T-helper 1 cell treated with Interleukin-12 subunit alpha and Interleukin-12 subunit beta and Interleukin-4 antibody, amounts not matched to agents 30 μg/mL and 1 μg/mL, for 36 hours (primary cell): ENCODE results near the gene CLBA1.

ENCODE experiments used
- H3K27ac Mint-ChIP-seq: one replicate; pipeline ENCODE4 v1.8.0; 2021; ENCODE audit warnings: mild to moderate bottlenecking, mixed read lengths
- H3K27me3 Mint-ChIP-seq: one replicate; pipeline ENCODE4 v1.8.0; 2021; ENCODE audit warnings: low read depth, mixed read lengths
- H3K36me3 Mint-ChIP-seq: one replicate; pipeline ENCODE4 v1.8.0; 2021; ENCODE audit warnings: low read depth, mixed read lengths
- H3K4me1 Mint-ChIP-seq: one replicate; pipeline ENCODE4 v1.8.0; 2021; ENCODE audit warnings: low read depth, mixed read lengths
- H3K4me3 Mint-ChIP-seq: one replicate; pipeline ENCODE4 v1.8.0; 2021; ENCODE audit warnings: mild to moderate bottlenecking, moderate library complexity, mixed read lengths
- H3K9me3 Mint-ChIP-seq: one replicate; pipeline ENCODE4 v1.8.0; 2021; ENCODE audit warnings: mixed read lengths

Gene CLBA1

GRCh38 chr14:105012171-105012985 is 26.8 kb downstream of the CLBA1 start:
- H3K4me3 Mint-ChIP-seq, result no peak overlapping the region
- no peaks in the 10 kb centered on the region for H3K9me3 Mint-ChIP-seq
- peaks cover 17% of the 10 kb centered on the region for H3K36me3 Mint-ChIP-seq
- no peaks in the 10 kb centered on the region for H3K27me3 Mint-ChIP-seq
- H3K27ac Mint-ChIP-seq, result no peak overlapping the region
- H3K4me1 Mint-ChIP-seq, result peaks cover 35% of the 10 kb centered on the region

GRCh38 chr14:105013150-105013785 is 27.7 kb downstream of the CLBA1 start:
- Mint-ChIP-seq H3K27ac (no peak overlapping the region), H3K4me1 (peaks cover 40% of the 10 kb centered on the region), H3K27me3 (no peaks in the 10 kb centered on the region), H3K9me3 (no peaks in the 10 kb centered on the region), H3K4me3 (no peak overlapping the region), H3K36me3 (peaks cover 18% of the 10 kb centered on the region)

DNA sequence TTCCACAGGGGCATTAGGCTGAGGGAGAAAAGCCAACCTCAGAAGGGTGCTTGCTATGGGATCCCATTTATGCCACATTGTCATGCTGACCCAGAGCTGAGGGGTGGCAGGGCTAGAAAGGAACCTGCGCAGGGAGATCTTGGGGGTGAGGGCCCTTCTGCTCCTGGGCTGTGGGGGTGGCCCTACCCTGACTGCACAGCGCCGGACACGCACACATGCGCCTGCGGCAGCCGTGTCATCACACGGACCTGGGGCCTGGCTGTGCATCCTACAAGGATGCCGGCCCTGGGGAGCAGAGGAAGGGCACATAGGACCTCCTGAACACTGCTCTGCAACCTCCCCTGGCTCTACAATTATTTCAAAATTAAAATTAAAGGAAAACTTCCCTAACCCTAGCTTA is 28.4 kb downstream of the CLBA1 start:
- Mint-ChIP-seq H3K4me1 (peaks cover 44% of the 10 kb centered on the region), H3K27me3 (no peaks in the 10 kb centered on the region), H3K9me3 (no peaks in the 10 kb centered on the region), H3K36me3 (peaks cover 19% of the 10 kb centered on the region), H3K27ac (peak overlapping the region; percentile 81), H3K4me3 (no peak overlapping the region)

DNA sequence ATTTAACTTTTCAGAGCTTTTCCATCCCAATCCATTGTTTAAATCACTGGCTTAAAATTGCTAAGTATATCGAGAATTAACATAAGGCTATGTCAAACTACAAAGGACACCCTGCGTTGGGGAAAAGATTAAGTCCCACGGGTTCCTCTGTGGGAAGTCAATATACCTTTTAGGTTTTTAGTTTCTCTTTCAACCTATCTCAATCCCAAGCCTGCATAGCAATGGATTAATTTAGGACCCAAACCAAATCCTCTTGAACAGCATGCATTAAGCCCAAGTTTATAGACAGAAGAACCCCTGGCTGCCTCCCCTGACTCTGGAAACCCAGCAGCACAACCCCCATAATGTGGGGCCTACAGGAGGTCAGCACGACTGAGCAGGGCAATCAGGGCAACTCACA is 29.0 kb downstream of the CLBA1 start:
- H3K9me3 Mint-ChIP-seq, result no peaks in the 10 kb centered on the region
- H3K36me3 Mint-ChIP-seq, result peaks cover 25% of the 10 kb centered on the region
- peak overlapping the region; percentile 81 for H3K27ac Mint-ChIP-seq
- H3K4me1 Mint-ChIP-seq, result peaks cover 48% of the 10 kb centered on the region
- no peak overlapping the region for H3K4me3 Mint-ChIP-seq
- no peaks in the 10 kb centered on the region for H3K27me3 Mint-ChIP-seq

GRCh38 chr14:105015242-105015641 is 29.7 kb downstream of the CLBA1 start:
- Mint-ChIP-seq H3K4me1 (peaks cover 51% of the 10 kb centered on the region), H3K9me3 (no peaks in the 10 kb centered on the region), H3K27me3 (no peaks in the 10 kb centered on the region), H3K36me3 (peaks cover 27% of the 10 kb centered on the region), H3K27ac (peak overlapping the region; percentile 14), H3K4me3 (no peak overlapping the region)

GRCh38 chr14:105015905-105016304 is 30.3 kb downstream of the CLBA1 start:
- peaks cover 51% of the 10 kb centered on the region for H3K4me1 Mint-ChIP-seq
- H3K4me3 Mint-ChIP-seq, result no peak overlapping the region
- H3K27ac Mint-ChIP-seq, result peak overlapping the region; percentile 46
- H3K27me3 Mint-ChIP-seq, result no peaks in the 10 kb centered on the region
- no peaks in the 10 kb centered on the region for H3K9me3 Mint-ChIP-seq
- H3K36me3 Mint-ChIP-seq, result peaks cover 27% of the 10 kb centered on the region

- H3K9me3 Mint-ChIP-seq, result no peaks in the 10 kb centered on the region
- H3K4me1 Mint-ChIP-seq, result peaks cover 56% of the 10 kb centered on the region
- no peaks in the 10 kb centered on the region for H3K27me3 Mint-ChIP-seq
- H3K36me3 Mint-ChIP-seq, result peaks cover 26% of the 10 kb centered on the region
- peak overlapping the region; percentile 59 for H3K27ac Mint-ChIP-seq
- peak overlapping the region; percentile 92 for H3K4me3 Mint-ChIP-seq
Observed at GRCh38 chr14:105018414-105018813, 32.8 kb downstream of the CLBA1 start.

DNA sequence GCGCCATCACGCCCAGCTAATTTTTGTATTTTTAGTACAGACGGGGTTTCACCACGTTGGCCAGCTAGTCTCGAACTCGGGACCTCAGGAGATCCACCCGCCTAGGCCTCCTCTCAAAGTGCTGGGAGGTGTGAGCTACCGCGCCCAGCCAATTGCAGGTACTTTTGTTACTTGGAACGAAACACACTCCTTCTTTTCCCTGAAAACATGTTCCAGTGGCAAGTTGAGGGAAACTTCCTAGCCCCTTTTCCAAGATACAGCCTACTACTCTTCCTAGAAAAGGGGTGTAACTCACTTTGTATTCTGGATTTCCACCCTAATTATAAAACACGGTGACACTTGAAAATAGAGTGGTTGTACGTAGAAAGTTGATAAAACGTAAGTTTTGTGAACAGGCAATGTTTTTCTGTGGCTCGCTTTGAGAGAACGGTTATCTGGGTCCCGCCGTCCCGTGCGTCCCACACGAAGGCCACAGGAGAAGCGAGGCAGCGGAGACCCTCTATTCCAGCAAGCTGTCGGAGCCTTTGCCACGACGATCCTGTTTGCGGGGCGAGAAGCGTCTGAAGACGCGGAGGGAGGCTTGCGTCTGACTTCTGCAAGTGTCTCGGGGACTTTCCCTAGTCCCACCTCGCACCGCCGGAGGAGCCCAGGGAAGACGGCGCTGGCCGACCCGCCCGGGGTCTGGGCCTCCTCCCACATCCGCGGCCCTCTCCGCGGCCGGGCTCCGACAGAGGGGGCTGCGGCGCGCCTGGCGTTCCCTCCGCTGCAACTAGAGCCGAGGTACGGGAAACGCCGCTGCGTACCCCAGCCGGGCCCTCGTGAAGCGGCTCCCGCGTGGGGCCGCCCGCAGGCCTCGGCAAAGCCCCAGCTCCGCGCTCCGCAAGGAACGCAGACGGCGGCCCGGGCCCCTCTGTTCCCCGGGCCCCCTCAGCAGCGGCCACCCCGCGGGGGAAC is 34.5 kb downstream of the CLBA1 start:
- Mint-ChIP-seq H3K27ac (peak overlapping the region; percentile 89), H3K36me3 (peaks cover 23% of the 10 kb centered on the region), H3K4me1 (peaks cover 48% of the 10 kb centered on the region), H3K9me3 (no peaks in the 10 kb centered on the region), H3K4me3 (peak overlapping the region; percentile 92), H3K27me3 (no peaks in the 10 kb centered on the region)

DNA sequence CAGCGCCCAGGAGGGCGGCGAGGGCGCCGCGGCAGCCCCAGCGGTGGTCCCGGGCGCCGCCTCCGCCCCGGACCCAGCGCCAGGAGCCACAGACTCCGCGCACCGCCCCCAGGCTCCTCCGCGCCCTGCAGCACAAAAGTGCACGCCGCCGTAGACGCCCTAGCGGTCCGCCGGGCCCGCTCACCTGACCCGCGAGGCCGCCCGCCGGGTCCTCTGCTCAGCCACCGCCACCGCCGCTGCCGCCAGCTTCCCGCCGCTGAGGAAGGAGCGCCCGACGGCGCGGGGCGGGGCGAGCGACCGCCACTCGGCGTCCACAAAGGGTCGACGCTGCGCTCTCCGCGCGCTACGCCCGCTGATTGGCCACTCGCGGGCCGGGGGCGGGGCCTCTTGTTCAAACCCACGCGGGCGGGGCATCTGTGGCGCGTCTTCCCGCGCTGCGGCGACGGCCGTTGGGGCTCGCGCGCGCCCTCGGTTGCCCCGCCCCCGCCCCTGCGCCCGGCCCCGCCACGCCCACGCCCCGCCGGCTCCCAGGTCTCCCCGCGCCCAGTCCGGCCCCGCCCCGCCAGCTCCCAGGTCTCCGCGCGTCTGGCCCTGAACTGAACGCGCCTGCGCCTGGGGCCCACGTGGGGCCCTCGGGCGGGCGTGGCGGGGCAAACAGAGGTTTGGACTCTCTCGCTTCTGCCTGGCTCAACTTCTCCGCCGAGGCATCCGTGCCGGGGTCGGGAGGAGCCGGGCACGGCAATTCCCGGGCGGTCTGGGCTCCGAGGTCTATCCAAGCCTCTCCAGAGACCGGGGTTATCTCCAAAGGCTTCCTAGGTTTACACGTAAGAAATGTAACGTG is 35.4 kb downstream of the CLBA1 start, which contains the start of gene CDCA4:
CDCA4 (minus strand) TSS at position 269 of the 841 bp plus-strand sequence. CDS start 9,154 bp downstream, outside the sequence.
- H3K4me1 Mint-ChIP-seq, result peaks cover 45% of the 10 kb centered on the region
- H3K4me3 Mint-ChIP-seq, result peak within 1 kb of the TSS; percentile 92
- peaks cover 22% of the 10 kb centered on the region for H3K36me3 Mint-ChIP-seq
- H3K27me3 Mint-ChIP-seq, result no peaks in the 10 kb centered on the region
- H3K9me3 Mint-ChIP-seq, result no peaks in the 10 kb centered on the region
- peak within 1 kb of the TSS; percentile 89 for H3K27ac Mint-ChIP-seq

DNA sequence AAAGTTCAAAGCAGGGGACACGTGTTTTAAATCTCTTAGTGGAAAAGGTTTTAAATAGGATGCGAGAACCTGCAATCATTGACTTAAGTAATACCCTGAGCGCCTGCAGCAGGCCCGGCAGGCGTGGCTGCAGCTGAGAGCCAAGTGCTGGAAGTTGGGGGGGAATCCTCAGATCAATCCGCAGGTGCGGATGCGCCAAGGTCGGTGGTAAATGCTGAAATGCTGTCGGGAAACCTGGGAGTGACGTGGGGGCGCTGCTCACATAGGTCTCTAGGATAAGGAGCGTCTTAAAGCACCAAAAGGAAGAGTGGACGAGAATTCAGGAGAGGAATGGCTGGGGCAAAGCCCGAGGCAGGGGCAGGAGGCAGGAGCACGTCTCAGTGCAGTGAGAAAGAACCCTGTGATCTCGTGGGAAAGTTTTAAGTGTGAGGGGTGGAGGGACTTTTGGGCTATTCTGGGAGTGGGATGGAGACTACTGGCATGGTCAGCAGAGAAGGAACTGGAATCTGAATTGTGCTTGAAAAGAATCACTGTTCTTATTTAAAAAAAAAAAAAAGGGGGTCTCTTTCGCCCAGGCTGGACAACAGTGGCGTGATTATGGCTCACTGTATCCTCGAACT is 36.2 kb downstream of the CLBA1 start:
- Mint-ChIP-seq H3K4me1 (peaks cover 42% of the 10 kb centered on the region), H3K36me3 (peaks cover 17% of the 10 kb centered on the region), H3K4me3 (peak overlapping the region; percentile 85), H3K9me3 (peaks cover under 1% of the 10 kb centered on the region), H3K27ac (peak overlapping the region; percentile 61), H3K27me3 (no peaks in the 10 kb centered on the region)

DNA sequence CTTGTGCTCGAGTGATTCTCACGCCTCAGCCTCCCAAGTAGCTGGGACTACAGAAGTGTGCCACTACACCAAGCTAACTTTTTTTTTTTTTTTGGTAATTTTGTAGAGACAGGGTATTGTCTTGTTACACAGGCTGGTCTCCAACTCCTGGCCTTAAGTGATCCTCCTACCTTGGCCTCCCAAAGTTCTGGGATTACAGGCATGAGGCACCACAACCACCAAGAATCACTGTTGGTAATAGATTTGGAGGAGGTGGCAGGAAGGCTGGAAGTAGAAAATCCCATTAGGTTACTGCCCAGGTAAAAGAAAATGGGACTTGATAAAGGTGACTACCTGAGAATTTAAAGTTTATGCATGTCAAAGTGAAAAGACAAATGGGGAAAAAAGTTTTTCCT is 36.7 kb downstream of the CLBA1 start:
- Mint-ChIP-seq H3K36me3 (peaks cover 17% of the 10 kb centered on the region), H3K4me3 (peak overlapping the region; percentile 85), H3K4me1 (peaks cover 40% of the 10 kb centered on the region), H3K9me3 (peaks cover 3% of the 10 kb centered on the region), H3K27ac (peak overlapping the region; percentile 61), H3K27me3 (no peaks in the 10 kb centered on the region)

DNA sequence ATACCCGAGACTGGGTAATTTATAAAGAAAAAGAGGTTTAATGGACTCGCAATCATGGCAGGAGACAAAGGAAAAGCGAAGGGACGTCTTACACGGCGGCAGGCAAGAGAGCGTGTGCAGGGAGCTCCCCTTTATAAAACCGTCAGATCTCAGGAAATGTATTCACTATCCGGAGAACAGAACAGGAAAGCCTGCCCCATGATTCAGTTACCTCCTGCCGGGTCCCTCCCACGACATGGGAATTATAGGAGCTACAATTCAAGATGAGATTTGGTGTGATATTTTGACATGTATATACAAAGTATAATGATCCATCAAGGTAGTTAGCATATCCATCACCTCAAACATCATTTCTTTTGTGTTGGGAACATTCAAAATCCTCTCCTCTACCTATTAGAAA is 37.6 kb downstream of the CLBA1 start:
- H3K27ac Mint-ChIP-seq, result no peak overlapping the region
- H3K4me1 Mint-ChIP-seq, result peaks cover 36% of the 10 kb centered on the region
- H3K4me3 Mint-ChIP-seq, result no peak overlapping the region
- peaks cover 3% of the 10 kb centered on the region for H3K9me3 Mint-ChIP-seq
- H3K36me3 Mint-ChIP-seq, result peaks cover 15% of the 10 kb centered on the region
- H3K27me3 Mint-ChIP-seq, result no peaks in the 10 kb centered on the region

- H3K27ac Mint-ChIP-seq, result no peak overlapping the region
- H3K36me3 Mint-ChIP-seq, result peaks cover 14% of the 10 kb centered on the region
- H3K9me3 Mint-ChIP-seq, result peaks cover 3% of the 10 kb centered on the region
- no peaks in the 10 kb centered on the region for H3K27me3 Mint-ChIP-seq
- H3K4me1 Mint-ChIP-seq, result peaks cover 32% of the 10 kb centered on the region
- no peak overlapping the region for H3K4me3 Mint-ChIP-seq
Observed at GRCh38 chr14:105023791-105024480, 38.3 kb downstream of the CLBA1 start.
